HG02588 (cell line): ENCODE measurements around the gene XNDC1N.

ENCODE experiments used
- ATAC-seq: cut with Tn5 transposase; IDR thresholded peaks from one replicate; pipeline ENCODE4 v1.9.1; 2021; ENCODE audit warnings: mild to moderate bottlenecking, moderate library complexity; ENCODE audit not compliant: unreplicated experiment

Gene XNDC1N, protein sequence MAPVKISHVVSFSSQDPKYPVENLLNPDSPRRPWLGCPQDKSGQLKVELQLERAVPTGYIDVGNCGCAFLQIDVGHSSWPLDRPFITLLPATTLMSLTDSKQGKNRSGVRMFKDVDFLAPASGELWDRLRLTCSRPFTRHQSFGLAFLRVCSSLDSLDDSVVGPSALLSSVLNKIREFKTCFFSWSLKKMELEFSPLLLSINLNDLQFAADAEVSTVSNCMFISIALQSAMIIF

GRCh38 chr11:71927820-71928736 lies at the start of gene XNDC1N:
TSS of gene XNDC1N (minus strand) at chr11:71928594. CDS start at chr11:71923353, 5,241 bp downstream.
- ATAC-seq = peak; percentile 62

- ATAC-seq = no peak
These were observed 49.5 kb upstream of the XNDC1N start for GRCh38 chr11:71977743-71978418.

GRCh38 chr11:71977090-71977489 lies 48.7 kb upstream of the XNDC1N start:
- no peak for ATAC-seq

- no peak for ATAC-seq
These were observed 48.2 kb upstream of the XNDC1N start for GRCh38 chr11:71976551-71976950.

GRCh38 chr11:71971680-71972079 lies 43.3 kb upstream of the XNDC1N start:
- no peak for ATAC-seq

DNA sequence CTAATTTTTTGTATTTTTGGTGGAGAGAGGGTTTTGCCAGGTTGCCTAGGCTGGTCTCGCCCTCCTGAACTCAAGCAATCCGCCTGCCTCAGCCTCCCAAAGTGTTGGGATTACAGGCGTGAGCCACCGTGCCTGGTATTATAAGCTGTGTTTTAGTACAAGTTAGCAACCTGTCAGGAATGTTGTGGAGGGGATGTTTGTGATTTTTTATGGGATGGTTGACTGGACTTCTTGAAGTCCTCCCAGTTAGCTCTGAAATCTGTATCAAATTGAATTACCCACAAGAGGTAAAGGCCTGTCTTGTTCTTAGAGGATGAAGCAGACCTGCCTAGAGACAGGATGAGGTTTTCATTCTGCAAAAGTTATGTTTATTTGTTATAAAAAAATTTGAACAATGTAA lies 36.2 kb upstream of the XNDC1N start:
- no peak for ATAC-seq

- ATAC-seq = no peak
These were observed 35.1 kb upstream of the XNDC1N start for GRCh38 chr11:71963468-71963867.

DNA sequence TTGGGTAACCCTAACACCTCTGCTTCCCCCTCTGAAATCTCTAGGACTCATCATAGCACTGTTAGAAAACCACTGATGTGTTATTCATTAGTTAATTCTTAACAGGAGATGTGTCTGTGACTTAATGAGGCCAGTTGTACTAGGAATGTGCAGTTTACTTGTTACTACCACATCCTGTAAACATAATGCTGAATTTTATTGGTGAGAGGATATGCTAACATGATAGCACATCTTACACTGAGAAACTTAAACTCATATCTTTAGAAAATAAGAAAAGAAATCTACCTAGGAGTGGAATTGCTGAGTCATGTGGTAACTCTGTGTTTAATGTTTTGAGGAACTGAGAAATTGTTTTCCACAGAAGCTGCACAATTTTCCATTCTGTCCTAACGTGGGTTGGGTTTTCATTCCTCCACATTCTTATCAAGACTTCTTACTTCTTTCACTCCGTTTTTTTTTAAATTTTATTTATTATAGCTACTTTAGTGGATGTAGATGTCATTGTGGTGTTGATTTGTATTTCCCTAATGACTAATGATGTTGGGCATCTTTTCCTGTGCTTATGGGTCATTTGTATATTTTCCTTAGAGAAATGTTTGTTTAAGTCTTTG lies 34.1 kb upstream of the XNDC1N start:
- ATAC-seq = no peak

DNA sequence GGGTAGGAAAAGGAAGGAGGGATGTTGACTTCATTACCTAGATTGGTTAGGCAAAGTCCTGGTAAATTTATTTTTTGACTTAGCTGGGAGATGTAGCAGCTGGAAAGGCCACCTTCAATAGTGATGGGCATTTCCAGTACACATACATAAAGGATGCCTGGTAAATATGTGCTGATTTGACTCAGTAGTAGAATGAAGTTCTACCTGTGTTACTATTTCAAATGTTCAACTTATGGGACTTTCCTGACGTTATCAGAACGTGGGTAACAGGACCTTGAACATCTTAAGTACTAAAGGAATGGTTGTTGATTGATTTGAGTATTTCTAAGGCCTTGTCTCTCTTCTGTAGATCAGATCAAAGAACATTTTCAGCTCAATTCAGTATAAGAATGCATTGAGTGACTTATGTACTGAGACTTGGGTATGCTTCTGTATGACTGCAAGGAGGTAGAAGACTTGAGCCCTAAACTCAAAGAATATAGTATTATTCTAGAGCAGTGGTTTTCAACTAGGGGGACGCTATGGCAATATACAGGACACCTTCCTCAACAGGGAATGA lies 27.6 kb upstream of the XNDC1N start:
- no peak for ATAC-seq

DNA sequence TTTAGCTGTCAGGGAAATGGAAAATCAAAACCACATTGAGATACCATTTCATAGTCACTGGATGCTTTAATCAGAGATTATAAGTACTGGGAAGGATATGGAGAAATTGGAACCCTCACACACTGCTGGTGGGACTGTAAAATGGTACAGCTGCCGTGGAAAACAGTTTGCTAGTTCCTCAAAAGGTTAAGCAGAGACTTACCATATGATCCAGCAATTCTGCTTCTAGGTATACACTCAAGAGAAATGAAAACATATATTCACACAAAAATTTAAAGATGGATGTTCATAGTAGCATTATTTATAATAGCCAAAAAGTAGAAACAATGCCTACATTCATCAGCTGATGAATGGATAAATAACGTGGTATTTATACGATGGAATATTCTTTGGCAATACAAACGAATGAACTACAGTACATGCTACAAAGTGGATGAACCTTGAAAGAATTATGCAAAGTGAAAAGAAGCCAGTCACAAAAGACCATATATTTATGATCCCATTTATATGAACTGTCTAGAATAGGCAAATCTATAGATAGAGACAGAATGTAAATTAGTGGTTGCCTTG lies 23.4 kb upstream of the XNDC1N start:
- no peak for ATAC-seq

- no peak for ATAC-seq
These were observed 20.6 kb upstream of the XNDC1N start for GRCh38 chr11:71949034-71949433.

- no peak for ATAC-seq
These were observed 20.1 kb upstream of the XNDC1N start for GRCh38 chr11:71948314-71949027.

GRCh38 chr11:71947498-71947897 lies 19.1 kb upstream of the XNDC1N start:
- ATAC-seq = no peak

DNA sequence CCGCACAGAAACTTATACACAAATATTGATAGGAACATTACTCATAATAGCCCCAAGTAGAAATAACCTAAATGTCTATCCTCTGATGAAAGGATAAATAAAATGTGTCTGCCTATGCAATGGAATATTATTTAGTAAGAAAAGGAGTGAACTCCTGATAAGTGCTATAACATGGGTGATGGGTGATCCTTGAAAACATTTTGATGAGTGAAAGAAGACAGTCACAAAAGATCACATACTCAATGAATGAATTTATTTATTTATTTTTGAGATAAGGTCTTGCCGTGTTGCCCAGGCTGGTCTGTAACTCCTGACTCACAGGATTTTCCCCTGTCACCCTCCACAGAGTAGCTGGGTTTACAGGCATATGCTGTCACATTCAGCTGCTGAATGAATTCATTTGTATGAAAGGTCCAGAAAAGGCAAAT lies 17.8 kb upstream of the XNDC1N start:
- ATAC-seq = no peak

GRCh38 chr11:71940561-71941219 lies 12.3 kb upstream of the XNDC1N start:
- ATAC-seq = no peak

- no peak for ATAC-seq
These were observed 9.4 kb upstream of the XNDC1N start for GRCh38 chr11:71937826-71938225.

DNA sequence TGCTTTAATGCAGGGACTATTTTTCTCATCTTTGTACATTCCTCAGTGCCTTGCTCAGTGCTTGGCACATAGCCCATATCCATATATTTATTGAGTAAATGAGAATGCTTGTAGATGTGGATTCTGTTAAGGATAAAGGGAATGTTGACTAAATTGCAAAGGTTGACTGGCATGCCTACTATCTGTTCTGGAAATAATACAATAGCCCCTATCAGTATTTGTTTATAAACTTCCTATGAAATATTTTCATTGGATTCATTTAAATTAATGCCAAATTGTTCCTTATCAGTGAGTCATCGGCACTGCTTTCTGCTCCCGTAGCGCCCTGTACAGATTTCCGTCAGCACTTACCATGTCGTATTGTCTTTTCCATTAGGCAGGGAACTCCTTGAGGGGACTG lies 8.4 kb upstream of the XNDC1N start:
- ATAC-seq = no peak

DNA sequence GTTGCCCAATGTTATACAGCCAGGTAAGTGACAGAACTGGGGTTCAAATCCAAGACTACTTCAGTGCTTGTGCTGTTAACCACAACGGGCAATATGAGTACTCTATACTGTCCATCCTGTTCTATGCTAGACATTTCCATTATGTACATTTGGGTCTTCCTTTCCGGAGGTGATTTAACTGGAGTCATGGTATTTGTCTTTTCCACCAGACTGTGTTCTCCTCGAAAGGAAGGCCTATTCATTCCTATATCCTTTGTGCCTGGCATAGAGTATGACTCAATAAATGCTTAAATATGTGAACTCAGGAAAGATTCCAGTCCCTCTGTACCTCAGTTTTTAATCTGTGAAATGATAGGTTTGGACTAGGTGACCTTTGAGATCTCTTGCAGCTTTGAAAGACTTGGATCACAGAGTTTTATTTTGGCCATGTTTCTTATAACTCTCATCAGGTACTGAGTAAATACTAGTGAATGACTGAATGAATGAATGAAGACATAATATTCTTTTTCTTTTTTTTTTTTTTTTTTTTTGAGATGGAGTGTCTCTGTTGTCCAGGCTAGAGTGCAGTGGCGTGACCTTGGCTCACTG lies 7.0 kb upstream of the XNDC1N start:
- no peak for ATAC-seq

DNA sequence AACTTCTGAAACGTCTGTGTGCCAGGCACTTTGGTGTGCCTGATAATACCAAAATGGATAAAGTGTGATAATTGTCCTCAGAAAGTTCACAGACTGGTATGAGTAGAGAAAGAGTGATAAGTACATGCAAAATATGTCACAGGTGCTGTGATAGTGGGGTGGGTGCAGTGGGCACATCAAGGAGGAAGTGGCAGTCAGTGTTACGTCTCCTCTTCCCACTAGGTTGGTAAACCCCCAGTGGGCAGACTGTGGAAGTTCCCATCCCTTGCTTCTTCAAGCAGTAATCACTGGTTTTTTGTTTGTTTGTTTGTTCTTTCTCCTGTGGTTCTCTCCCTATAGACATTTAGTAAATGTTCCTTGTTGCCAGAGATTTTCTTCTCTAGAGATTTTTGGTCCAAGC lies 5.8 kb upstream of the XNDC1N start:
- ATAC-seq = no peak
